Nephron (organoid): ENCODE data around the gene FOS.
A peak's percentile ranks its signal among the peaks of the same experiment; 100 is the strongest.

Source experiments
- H3K27ac Mint-ChIP-seq, 3 experiments: 2 replicates each; pipeline ENCODE4 v1.8.0; 2020; ENCODE audit warnings: mixed read lengths in 3 of 3, mild to moderate bottlenecking in 2 of 3, moderate library complexity in 1 of 3
- H3K27me3 Mint-ChIP-seq: 2 replicates; pipeline ENCODE4 v1.8.0; 2021; ENCODE audit warnings: low read depth, mild to moderate bottlenecking, moderate library complexity, mixed read lengths
- H3K36me3 Mint-ChIP-seq: 2 replicates; pipeline ENCODE4 v1.8.0; 2020; ENCODE audit warnings: low read depth, mixed read lengths
- H3K4me1 Mint-ChIP-seq: 2 replicates; pipeline ENCODE4 v1.8.0; 2020; ENCODE audit warnings: mixed read lengths
- H3K4me3 Mint-ChIP-seq, 3 experiments: 2 replicates each; pipeline ENCODE4 v1.8.0; 2020; ENCODE audit warnings: mild to moderate bottlenecking in 3 of 3, mixed read lengths in 3 of 3, moderate library complexity in 2 of 3
- H3K9me3 Mint-ChIP-seq: 2 replicates; pipeline ENCODE4 v1.8.0; 2020; ENCODE audit warnings: mixed read lengths
- TF ChIP-seq, protein P1 (sequence below), 3 experiments: fragments of 200-600 bp; sonication (generic); IDR thresholded peaks; one replicate each; pipeline ENCODE4 v1.5.0; 2021; ENCODE audit warnings: antibody characterized with exemption in 3 of 3; ENCODE audit not compliant: unreplicated experiment in 3 of 3

Gene FOS

GRCh38 chr14:75247939-75248338 lies 30.7 kb upstream of the FOS start:
- no peak overlapping the region for H3K4me3 Mint-ChIP-seq
- H3K27ac Mint-ChIP-seq, result no peak overlapping the region
- TF ChIP-seq, protein P1, sequence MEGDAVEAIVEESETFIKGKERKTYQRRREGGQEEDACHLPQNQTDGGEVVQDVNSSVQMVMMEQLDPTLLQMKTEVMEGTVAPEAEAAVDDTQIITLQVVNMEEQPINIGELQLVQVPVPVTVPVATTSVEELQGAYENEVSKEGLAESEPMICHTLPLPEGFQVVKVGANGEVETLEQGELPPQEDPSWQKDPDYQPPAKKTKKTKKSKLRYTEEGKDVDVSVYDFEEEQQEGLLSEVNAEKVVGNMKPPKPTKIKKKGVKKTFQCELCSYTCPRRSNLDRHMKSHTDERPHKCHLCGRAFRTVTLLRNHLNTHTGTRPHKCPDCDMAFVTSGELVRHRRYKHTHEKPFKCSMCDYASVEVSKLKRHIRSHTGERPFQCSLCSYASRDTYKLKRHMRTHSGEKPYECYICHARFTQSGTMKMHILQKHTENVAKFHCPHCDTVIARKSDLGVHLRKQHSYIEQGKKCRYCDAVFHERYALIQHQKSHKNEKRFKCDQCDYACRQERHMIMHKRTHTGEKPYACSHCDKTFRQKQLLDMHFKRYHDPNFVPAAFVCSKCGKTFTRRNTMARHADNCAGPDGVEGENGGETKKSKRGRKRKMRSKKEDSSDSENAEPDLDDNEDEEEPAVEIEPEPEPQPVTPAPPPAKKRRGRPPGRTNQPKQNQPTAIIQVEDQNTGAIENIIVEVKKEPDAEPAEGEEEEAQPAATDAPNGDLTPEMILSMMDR (IDR thresholded peaks at IDR 0.05; ENCODE audit: unreplicated experiment in 3 of 3), result no peak
- peaks cover 19% of the 10 kb centered on the region for H3K4me1 Mint-ChIP-seq
- H3K27me3 Mint-ChIP-seq, result peaks cover 8% of the 10 kb centered on the region
- H3K36me3 Mint-ChIP-seq, result no peaks in the 10 kb centered on the region
- no peaks in the 10 kb centered on the region for H3K9me3 Mint-ChIP-seq

DNA sequence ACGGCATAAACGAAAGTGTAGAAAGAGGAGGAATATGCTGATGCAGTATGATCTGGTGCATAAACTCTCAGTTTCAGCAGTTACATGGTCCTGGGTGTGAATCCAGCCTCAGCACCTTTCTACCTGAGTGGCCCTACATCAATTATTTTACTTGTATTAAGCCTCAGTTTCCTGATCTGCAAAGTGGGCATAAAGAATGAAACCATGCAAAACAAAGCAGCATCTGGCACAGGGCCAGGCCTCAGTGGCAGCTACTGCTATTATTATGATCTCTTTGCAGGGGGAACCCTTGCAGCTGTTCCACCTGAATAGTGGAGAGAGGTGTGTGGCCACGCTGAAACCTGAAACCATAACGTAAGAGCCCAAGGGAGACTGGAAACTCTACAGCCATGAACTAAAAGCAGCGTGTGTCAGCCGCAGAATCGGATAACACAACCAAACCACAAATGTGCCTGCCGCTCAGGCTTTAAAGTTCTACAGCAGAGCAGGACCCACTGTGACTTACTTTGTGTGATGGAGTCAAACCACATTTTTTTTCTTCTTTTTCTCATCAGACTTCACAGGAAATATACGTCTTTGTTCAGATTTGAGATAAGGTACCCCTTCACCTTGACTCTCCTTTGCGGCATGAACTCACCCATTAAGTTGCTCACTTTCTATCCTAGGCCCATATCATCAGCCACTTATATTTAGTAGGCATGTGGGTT lies 29.2 kb upstream of the FOS start:
- peak overlapping the region; percentile 38 to 55 (median 41) for H3K27ac Mint-ChIP-seq
- H3K4me3 Mint-ChIP-seq, result no peak overlapping the region
- H3K4me1 Mint-ChIP-seq, result peaks cover 20% of the 10 kb centered on the region
- H3K27me3 Mint-ChIP-seq, result peaks cover 8% of the 10 kb centered on the region
- H3K9me3 Mint-ChIP-seq, result no peaks in the 10 kb centered on the region
- TF ChIP-seq, protein P1 (IDR thresholded peaks at IDR 0.05; ENCODE audit: unreplicated experiment in 3 of 3), result no peak
- no peaks in the 10 kb centered on the region for H3K36me3 Mint-ChIP-seq

DNA sequence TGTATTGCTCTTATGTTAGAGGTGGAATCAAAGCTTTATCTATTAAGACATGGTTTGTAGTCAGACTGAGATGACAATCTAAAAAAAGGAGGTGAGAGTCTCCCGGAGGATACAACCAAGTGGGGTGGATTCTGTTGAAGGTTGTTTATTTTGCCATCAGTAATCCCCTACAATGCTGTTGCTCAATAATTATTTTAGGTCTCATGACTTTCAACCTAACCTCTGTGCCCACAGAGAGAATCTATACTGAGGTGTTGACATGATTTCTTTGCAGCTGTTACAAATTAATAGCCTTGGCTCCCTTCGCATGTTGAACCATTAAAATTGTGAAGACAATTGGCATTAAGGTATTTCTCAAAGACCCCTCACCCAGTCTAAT lies 28.7 kb upstream of the FOS start:
- H3K9me3 Mint-ChIP-seq, result no peaks in the 10 kb centered on the region
- H3K27ac Mint-ChIP-seq, result peak overlapping the region; percentile 38 to 55 (median 41)
- H3K4me3 Mint-ChIP-seq, result no peak overlapping the region
- H3K4me1 Mint-ChIP-seq, result peaks cover 22% of the 10 kb centered on the region
- peaks cover 8% of the 10 kb centered on the region for H3K27me3 Mint-ChIP-seq
- TF ChIP-seq, protein P1 (IDR thresholded peaks at IDR 0.05; ENCODE audit: unreplicated experiment in 3 of 3), result no peak
- no peaks in the 10 kb centered on the region for H3K36me3 Mint-ChIP-seq

DNA sequence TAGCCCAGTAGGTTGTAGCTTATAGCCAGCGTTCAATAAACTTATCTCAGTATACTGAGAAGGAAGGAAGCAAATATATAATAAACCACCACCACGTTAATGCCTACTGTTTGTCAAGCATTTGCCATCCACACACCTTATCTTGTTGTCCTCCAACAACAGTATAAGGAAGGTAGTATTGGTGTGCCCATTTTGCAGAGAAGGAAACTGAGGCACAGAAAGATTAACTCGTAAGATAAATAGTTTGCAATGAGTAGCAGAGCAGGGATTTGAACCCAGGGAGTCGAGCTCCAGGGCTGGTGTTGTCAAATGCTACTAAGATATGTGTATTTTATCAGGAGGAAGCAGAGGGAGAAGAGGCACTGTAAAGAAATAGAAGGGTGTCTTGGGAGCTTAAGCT lies 27.8 kb upstream of the FOS start:
- Mint-ChIP-seq H3K27ac (no peak overlapping the region), H3K27me3 (peaks cover 7% of the 10 kb centered on the region), H3K4me1 (peaks cover 29% of the 10 kb centered on the region), H3K36me3 (no peaks in the 10 kb centered on the region), H3K9me3 (no peaks in the 10 kb centered on the region), H3K4me3 (no peak overlapping the region)
- TF ChIP-seq, protein P1 (IDR thresholded peaks at IDR 0.05; ENCODE audit: unreplicated experiment in 3 of 3), result no peak

- H3K4me3 Mint-ChIP-seq, result no peak overlapping the region
- TF ChIP-seq, protein P1 (IDR thresholded peaks at IDR 0.05; ENCODE audit: unreplicated experiment in 3 of 3), result no peak
- H3K27me3 Mint-ChIP-seq, result no peaks in the 10 kb centered on the region
- no peaks in the 10 kb centered on the region for H3K9me3 Mint-ChIP-seq
- no peaks in the 10 kb centered on the region for H3K36me3 Mint-ChIP-seq
- peak overlapping the region in 1 of 3 experiments; percentile 53 for H3K27ac Mint-ChIP-seq
- peaks cover 34% of the 10 kb centered on the region for H3K4me1 Mint-ChIP-seq
Observed at GRCh38 chr14:75252254-75252837, 26.3 kb upstream of the FOS start.

- H3K4me1 Mint-ChIP-seq, result peaks cover 46% of the 10 kb centered on the region
- no peaks in the 10 kb centered on the region for H3K27me3 Mint-ChIP-seq
- no peaks in the 10 kb centered on the region for H3K9me3 Mint-ChIP-seq
- H3K4me3 Mint-ChIP-seq, result peak overlapping the region in 2 of 3 experiments; percentile 10 to 44
- TF ChIP-seq, protein P1 (IDR thresholded peaks at IDR 0.05; ENCODE audit: unreplicated experiment in 3 of 3), result no peak
- H3K27ac Mint-ChIP-seq, result peak overlapping the region; percentile 83 to 87 (median 83)
- no peaks in the 10 kb centered on the region for H3K36me3 Mint-ChIP-seq
Observed at GRCh38 chr14:75254381-75254822, 24.2 kb upstream of the FOS start.
